C1 segment of cervical spinal cord (tissue), 14 donors: Measurements from ENCODE around the gene ZNF891.

Source experiments
- DNase-seq, 14 donors: peaks; one replicate each; lab custom pipeline; 2025; lab: John Stamatoyannopoulos, UW

ZNF891 gene

DNA sequence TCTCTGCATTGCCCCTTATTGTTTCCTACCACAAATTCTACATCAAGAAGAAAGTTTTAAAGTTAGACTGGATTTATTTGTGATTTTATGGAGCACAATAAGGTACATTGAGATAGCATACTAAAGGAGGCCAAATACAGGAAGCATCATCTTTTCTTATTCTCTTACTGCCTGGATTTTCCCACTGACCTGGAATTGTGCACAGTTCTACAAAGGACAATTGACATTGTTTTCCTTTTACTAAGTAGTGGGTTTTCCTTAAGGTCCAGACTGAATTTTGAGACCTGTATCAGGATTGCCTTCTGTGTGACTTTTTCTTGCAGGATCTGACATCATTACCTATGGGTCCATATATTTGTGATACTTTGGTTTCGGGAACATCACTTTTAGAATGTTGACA is 68.1 kb downstream of the ZNF891 start:
- no peak for DNase-seq

DNA sequence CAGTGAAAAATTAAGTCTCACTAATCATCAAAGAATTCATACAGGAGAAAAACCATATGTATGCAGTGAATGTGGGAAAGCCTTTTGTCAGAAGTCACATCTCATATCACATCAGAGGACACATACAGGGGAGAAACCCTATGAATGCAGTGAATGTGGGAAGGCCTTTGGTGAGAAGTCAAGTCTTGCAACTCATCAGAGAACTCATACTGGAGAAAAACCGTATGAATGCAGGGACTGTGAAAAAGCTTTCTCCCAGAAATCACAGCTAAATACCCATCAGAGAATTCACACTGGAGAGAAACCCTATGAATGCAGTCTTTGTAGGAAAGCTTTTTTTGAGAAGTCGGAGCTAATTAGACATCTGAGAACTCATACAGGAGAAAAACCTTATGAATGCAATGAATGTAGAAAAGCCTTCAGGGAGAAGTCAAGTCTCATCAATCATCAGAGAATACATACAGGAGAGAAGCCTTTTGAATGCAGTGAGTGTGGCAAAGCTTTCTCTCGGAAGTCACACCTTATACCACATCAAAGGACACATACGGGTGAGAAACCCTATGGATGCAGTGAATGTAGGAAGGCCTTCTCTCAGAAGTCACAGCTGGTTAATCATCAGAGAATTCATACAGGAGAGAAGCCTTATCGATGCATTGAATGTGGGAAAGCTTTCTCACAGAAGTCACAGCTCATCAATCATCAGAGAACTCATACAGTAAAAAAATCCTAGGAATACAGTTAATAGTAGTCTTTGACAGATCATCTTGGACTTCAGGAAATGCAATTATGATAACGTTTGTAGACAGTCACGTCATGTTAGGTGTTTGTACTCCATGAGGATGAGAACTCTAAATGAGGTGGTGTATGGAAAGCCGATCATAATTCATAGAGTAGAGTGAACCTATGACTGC is 71.6 kb downstream of the ZNF891 start:
- no peak for DNase-seq

DNA sequence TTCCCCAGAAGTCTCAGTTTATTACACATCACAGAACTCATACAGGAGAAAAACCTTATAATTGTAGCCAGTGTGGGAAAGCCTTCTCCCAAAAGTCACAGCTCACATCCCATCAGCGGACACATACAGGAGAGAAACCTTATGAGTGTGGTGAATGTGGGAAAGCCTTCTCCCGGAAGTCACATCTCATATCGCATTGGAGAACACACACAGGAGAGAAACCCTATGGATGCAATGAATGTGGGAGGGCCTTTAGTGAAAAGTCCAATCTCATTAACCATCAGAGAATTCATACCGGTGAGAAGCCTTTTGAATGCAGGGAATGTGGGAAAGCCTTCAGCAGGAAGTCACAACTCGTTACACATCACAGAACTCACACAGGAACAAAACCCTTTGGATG is 72.6 kb downstream of the ZNF891 start:
- no peak for DNase-seq
